GM18526 (cell line): ENCODE data around the gene THOC5.

Experiments used
- POLR2A ChIP-seq: IDR thresholded peaks from 3 replicates; pipeline ENCODE4 v1.6.1; 2011; ENCODE audit not compliant: insufficient read length; ENCODE audit errors: extremely low read depth

THOC5 gene

GRCh38 chr22:29517215-29517908 is 36.2 kb downstream of the THOC5 start:
- no peak for TF ChIP-seq POLR2A

DNA sequence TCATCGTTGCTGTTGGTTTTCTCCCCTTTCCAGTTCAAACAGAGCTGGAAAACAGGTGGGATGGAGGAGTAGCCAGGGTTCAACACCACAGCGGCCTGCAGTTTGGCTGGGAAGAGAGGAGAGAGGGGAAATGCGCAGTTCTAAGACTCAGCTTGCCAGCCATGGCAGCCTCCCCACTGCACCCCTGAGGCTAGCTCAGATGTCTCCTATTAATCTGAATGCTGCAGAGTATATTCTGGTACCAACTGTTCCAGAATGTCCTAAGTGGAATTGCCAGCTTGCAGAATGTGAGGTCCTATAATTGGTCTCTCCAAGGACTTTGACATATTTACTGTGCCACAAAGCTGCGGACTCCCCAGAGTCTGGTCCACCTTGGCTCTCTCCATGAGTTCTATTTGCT is 41.5 kb downstream of the THOC5 start:
- no peak for TF ChIP-seq POLR2A

DNA sequence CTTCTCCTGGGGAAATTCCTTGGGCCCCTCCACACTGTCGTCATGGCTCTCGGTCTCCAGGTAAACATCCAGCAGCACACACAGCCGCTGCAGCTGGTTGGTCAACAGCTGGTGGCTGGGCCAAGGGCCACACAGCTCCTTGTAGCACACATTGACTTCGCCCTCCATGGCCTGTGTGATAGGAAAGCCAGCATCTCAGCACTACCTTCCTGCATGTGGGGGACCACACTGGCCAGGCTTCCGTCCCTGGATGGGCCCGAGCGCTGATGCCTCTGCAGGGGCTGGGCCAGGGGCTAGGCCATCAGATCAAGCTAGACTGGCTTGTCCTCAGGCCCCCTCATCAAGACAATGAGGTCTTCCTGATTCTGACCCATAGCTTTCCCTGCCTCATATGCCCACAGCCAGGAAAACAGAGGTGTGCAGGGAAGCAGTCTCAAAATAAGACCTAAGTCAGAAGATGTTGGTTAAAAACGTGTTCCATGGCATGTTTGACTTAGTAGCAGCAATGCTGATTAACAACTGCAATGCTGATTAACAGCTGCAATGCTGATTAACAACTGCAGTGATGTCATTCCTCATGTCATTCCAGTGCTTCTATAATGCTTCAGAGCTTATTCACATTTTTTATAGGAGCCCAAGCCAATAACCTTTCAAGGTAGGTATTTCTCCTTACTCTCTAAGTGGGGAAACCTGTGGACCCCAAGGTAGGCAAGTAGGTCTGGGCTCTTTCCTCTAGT is 42.3 kb downstream of the THOC5 start:
- TF ChIP-seq POLR2A, result no peak

DNA sequence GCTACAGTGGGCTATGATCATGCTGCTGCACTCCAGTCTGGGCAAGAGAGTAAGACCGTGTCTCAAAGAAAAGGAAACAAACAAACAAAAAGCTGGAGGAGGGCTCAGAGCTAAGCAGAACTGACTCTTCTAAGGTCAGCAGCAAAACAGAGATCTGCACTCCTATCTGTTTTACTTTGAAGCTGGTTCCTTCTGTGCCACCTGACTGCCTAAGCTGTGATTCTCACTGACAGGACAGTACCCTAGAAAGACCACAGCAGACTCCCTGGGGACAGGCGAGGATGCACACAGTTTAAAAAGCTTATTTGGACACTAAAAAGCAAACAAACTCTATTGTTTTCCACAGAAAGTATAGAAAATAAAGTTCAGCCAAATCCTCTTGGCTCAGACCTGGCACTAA is 43.0 kb downstream of the THOC5 start:
- no peak for TF ChIP-seq POLR2A

- no peak for TF ChIP-seq POLR2A
Measured at GRCh38 chr22:29509815-29510214, 43.7 kb downstream of the THOC5 start.

DNA sequence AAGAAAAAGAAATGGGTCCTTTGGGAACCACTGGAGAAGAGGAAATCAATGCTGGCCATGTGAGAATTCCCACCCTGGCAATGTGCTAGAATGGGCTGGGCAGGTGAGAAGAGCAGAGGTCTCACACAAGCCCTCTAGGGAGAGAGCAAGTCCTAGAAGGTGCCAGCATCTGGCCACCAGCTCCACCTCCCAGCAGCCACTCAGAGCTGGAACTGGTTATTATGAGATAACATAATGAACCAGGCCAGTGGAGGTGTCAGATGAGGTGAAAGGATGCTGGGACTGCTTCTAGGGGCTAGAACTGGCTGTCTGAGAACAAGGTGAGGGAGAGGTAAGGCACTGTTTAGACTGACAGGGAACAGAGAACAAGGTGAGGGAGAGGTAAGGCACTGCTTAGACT is 44.3 kb downstream of the THOC5 start:
- no peak for TF ChIP-seq POLR2A

GRCh38 chr22:29503811-29504372 is 49.7 kb downstream of the THOC5 start:
- TF ChIP-seq POLR2A, result no peak

GRCh38 chr22:29499852-29500251 is 53.7 kb downstream of the THOC5 start:
- no peak for TF ChIP-seq POLR2A

- no peak for TF ChIP-seq POLR2A
Measured at GRCh38 chr22:29493636-29494035, 59.9 kb downstream of the THOC5 start.

- TF ChIP-seq POLR2A, result no peak
Measured at GRCh38 chr22:29491012-29491411, 62.5 kb downstream of the THOC5 start.

- no peak for TF ChIP-seq POLR2A
Measured at GRCh38 chr22:29487426-29487986, 66.1 kb downstream of the THOC5 start.

- TF ChIP-seq POLR2A, result no peak
Measured at GRCh38 chr22:29485448-29485847, 68.1 kb downstream of the THOC5 start.

GRCh38 chr22:29484642-29485041 is 68.9 kb downstream of the THOC5 start:
- TF ChIP-seq POLR2A, result no peak

GRCh38 chr22:29483254-29483653 is 70.3 kb downstream of the THOC5 start:
- TF ChIP-seq POLR2A, result no peak

DNA sequence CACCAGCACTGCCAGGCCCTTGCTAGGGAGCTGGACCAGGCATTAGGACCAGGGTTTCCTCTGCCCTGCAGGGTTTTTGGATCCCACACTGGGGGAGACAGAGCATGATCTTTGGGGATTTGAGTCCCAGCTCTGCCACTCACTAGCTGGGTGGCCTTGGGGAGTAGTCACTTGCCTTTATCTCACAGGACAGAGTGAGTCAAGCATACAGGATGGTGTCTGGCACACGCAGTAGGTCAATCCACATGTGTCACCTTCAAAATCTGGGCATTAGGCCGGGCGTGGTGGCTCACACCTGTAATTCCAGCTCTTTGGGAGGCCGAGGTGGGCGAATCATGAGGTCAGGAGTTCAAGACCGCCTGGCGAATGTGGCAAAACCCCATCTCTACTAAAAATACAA is 70.8 kb downstream of the THOC5 start:
- TF ChIP-seq POLR2A, result no peak

GRCh38 chr22:29482253-29482652 is 71.3 kb downstream of the THOC5 start:
- no peak for TF ChIP-seq POLR2A
